Measurements from ENCODE around the gene AHI1. TPM values are rescaled to one million over a fixed set of nuclear protein-coding genes. Genes with fewer than 3 reads are reported as not detected.

The AHI1 gene
- total RNA-seq, 1 experiment from 2014 or later = 14.1 TPM

- no peaks in the 10 kb centered on the region for H3K27me3 ChIP-seq (ENCODE audit: low read length)
- H3K79me2 ChIP-seq (ENCODE audit: low read length) = no peaks in the 10 kb centered on the region
- H3K4me2 ChIP-seq (ENCODE audit: low read depth, low read length, poor library complexity, severe bottlenecking) = no peak overlapping the region
- no peak for DNase-seq
- H3K9me2 ChIP-seq (replicated peaks; ENCODE audit: insufficient read depth, low read length) = no peaks in the 10 kb centered on the region
- no peaks in the 10 kb centered on the region for H4K20me1 ChIP-seq (ENCODE audit: insufficient read depth, low read depth, low read length)
- H2AFZ ChIP-seq (ENCODE audit: low read length) = no peak overlapping the region
- no peaks in the 10 kb centered on the region for H3K9me3 ChIP-seq (ENCODE audit: low read length)
- H3K36me3 ChIP-seq (ENCODE audit: insufficient read depth, low read length) = no peaks in the 10 kb centered on the region
- peaks cover 22% of the 10 kb centered on the region for H3K4me1 ChIP-seq (ENCODE audit: low read length)
- no peak overlapping the region for H3K27ac ChIP-seq (ENCODE audit: low read length)
- no peak overlapping the region for H3K9ac ChIP-seq (ENCODE audit: low read length)
- H3K4me3 ChIP-seq (ENCODE audit: low read length) = no peak overlapping the region
Measured at GRCh38 chr6:135301304-135301703, 196.2 kb downstream of the AHI1 start.

- Histone ChIP-seq H2AFZ (ENCODE audit: low read length) (no peak overlapping the region), H3K9ac (ENCODE audit: low read length) (no peak overlapping the region), H3K4me3 (ENCODE audit: low read length) (no peak overlapping the region), H3K27ac (ENCODE audit: low read length) (no peak overlapping the region), H3K9me3 (ENCODE audit: low read length) (no peaks in the 10 kb centered on the region), H3K36me3 (ENCODE audit: insufficient read depth, low read length) (no peaks in the 10 kb centered on the region), H3K4me2 (ENCODE audit: low read depth, low read length, poor library complexity, severe bottlenecking) (no peak overlapping the region), H3K9me2 (replicated peaks; ENCODE audit: insufficient read depth, low read length) (no peaks in the 10 kb centered on the region), H3K4me1 (ENCODE audit: low read length) (peaks cover 15% of the 10 kb centered on the region), H3K27me3 (ENCODE audit: low read length) (no peaks in the 10 kb centered on the region), H3K79me2 (ENCODE audit: low read length) (no peaks in the 10 kb centered on the region), H4K20me1 (ENCODE audit: insufficient read depth, low read depth, low read length) (no peaks in the 10 kb centered on the region)
- no peak for DNase-seq
Measured at GRCh38 chr6:135300576-135300975, 197.0 kb downstream of the AHI1 start.

- Histone ChIP-seq H3K36me3 (ENCODE audit: insufficient read depth, low read length) (no peaks in the 10 kb centered on the region; the same call in 1 of the 2 replicates), H4K20me1 (ENCODE audit: insufficient read depth, low read depth, low read length) (no peaks in the 10 kb centered on the region), H3K4me3 (ENCODE audit: low read length) (no peak overlapping the region), H3K79me2 (ENCODE audit: low read length) (no peaks in the 10 kb centered on the region), H3K4me1 (ENCODE audit: low read length) (peaks cover 14% of the 10 kb centered on the region), H2AFZ (ENCODE audit: low read length) (0 out of 2 replicates have a peak overlapping the region, but pooled peaks have one; percentile 34), H3K9me3 (ENCODE audit: low read length) (no peaks in the 10 kb centered on the region), H3K27ac (ENCODE audit: low read length) (no peak overlapping the region), H3K9me2 (replicated peaks; ENCODE audit: insufficient read depth, low read length) (no peaks in the 10 kb centered on the region), H3K4me2 (ENCODE audit: low read depth, low read length, poor library complexity, severe bottlenecking) (no peak overlapping the region), H3K9ac (ENCODE audit: low read length) (no peak overlapping the region), H3K27me3 (ENCODE audit: low read length) (no peaks in the 10 kb centered on the region)
- DNase-seq = no peak
Measured at GRCh38 chr6:135299256-135299655, 198.3 kb downstream of the AHI1 start.

GRCh38 chr6:135298455-135298854, 199.1 kb downstream of the AHI1 start:
- Histone ChIP-seq H3K9ac (ENCODE audit: low read length) (no peak overlapping the region), H3K4me1 (ENCODE audit: low read length) (peaks cover 14% of the 10 kb centered on the region), H3K27me3 (ENCODE audit: low read length) (no peaks in the 10 kb centered on the region), H3K27ac (ENCODE audit: low read length) (no peak overlapping the region), H3K4me3 (ENCODE audit: low read length) (no peak overlapping the region), H2AFZ (ENCODE audit: low read length) (no peak overlapping the region), H3K9me3 (ENCODE audit: low read length) (no peaks in the 10 kb centered on the region), H3K79me2 (ENCODE audit: low read length) (no peaks in the 10 kb centered on the region), H3K4me2 (ENCODE audit: low read depth, low read length, poor library complexity, severe bottlenecking) (no peak overlapping the region), H3K9me2 (replicated peaks; ENCODE audit: insufficient read depth, low read length) (no peaks in the 10 kb centered on the region), H4K20me1 (ENCODE audit: insufficient read depth, low read depth, low read length) (no peaks in the 10 kb centered on the region), H3K36me3 (ENCODE audit: insufficient read depth, low read length) (no peaks in the 10 kb centered on the region; the same call in 1 of the 2 replicates)
- no peak for DNase-seq

- no peaks in the 10 kb centered on the region for H3K9me2 ChIP-seq (replicated peaks; ENCODE audit: insufficient read depth, low read length)
- no peak overlapping the region for H3K4me2 ChIP-seq (ENCODE audit: low read depth, low read length, poor library complexity, severe bottlenecking)
- DNase-seq = no peak
- H3K4me3 ChIP-seq (ENCODE audit: low read length) = no peak overlapping the region
- H3K27ac ChIP-seq (ENCODE audit: low read length) = no peak overlapping the region
- H2AFZ ChIP-seq (ENCODE audit: low read length) = peak overlapping the region; percentile 64; the same call in 1 of the 2 replicates
- no peaks in the 10 kb centered on the region for H3K9me3 ChIP-seq (ENCODE audit: low read length)
- no peaks in the 10 kb centered on the region for H3K27me3 ChIP-seq (ENCODE audit: low read length)
- no peak overlapping the region for H3K9ac ChIP-seq (ENCODE audit: low read length)
- no peaks in the 10 kb centered on the region for H4K20me1 ChIP-seq (ENCODE audit: insufficient read depth, low read depth, low read length)
- H3K79me2 ChIP-seq (ENCODE audit: low read length) = no peaks in the 10 kb centered on the region
- peaks cover 14% of the 10 kb centered on the region for H3K4me1 ChIP-seq (ENCODE audit: low read length)
- no peaks in the 10 kb centered on the region; the same call in 1 of the 2 replicates for H3K36me3 ChIP-seq (ENCODE audit: insufficient read depth, low read length)
Measured at GRCh38 chr6:135296715-135297114, 200.8 kb downstream of the AHI1 start.

GRCh38 chr6:135295085-135295484, 202.5 kb downstream of the AHI1 start:
- H3K79me2 ChIP-seq (ENCODE audit: low read length) = no peaks in the 10 kb centered on the region
- no peak overlapping the region for H3K4me3 ChIP-seq (ENCODE audit: low read length)
- H3K4me1 ChIP-seq (ENCODE audit: low read length) = peaks cover 14% of the 10 kb centered on the region
- no peak overlapping the region for H3K4me2 ChIP-seq (ENCODE audit: low read depth, low read length, poor library complexity, severe bottlenecking)
- H3K27ac ChIP-seq (ENCODE audit: low read length) = no peak overlapping the region
- H3K9ac ChIP-seq (ENCODE audit: low read length) = no peak overlapping the region
- H3K9me2 ChIP-seq (replicated peaks; ENCODE audit: insufficient read depth, low read length) = no peaks in the 10 kb centered on the region
- H3K9me3 ChIP-seq (ENCODE audit: low read length) = no peaks in the 10 kb centered on the region
- no peak for DNase-seq
- no peaks in the 10 kb centered on the region for H4K20me1 ChIP-seq (ENCODE audit: insufficient read depth, low read depth, low read length)
- H3K36me3 ChIP-seq (ENCODE audit: insufficient read depth, low read length) = no peaks in the 10 kb centered on the region; the same call in 1 of the 2 replicates
- H3K27me3 ChIP-seq (ENCODE audit: low read length) = no peaks in the 10 kb centered on the region
- H2AFZ ChIP-seq (ENCODE audit: low read length) = no peak overlapping the region

- Histone ChIP-seq H2AFZ (ENCODE audit: low read length) (peak overlapping the region; percentile 19; the same call in 1 of the 2 replicates), H4K20me1 (ENCODE audit: insufficient read depth, low read depth, low read length) (no peaks in the 10 kb centered on the region), H3K9me2 (replicated peaks; ENCODE audit: insufficient read depth, low read length) (no peaks in the 10 kb centered on the region), H3K4me1 (ENCODE audit: low read length) (peaks cover 7% of the 10 kb centered on the region), H3K79me2 (ENCODE audit: low read length) (no peaks in the 10 kb centered on the region), H3K36me3 (ENCODE audit: insufficient read depth, low read length) (no peaks in the 10 kb centered on the region; the same call in 1 of the 2 replicates), H3K9me3 (ENCODE audit: low read length) (no peaks in the 10 kb centered on the region), H3K9ac (ENCODE audit: low read length) (no peak overlapping the region), H3K27ac (ENCODE audit: low read length) (no peak overlapping the region), H3K27me3 (ENCODE audit: low read length) (no peaks in the 10 kb centered on the region), H3K4me2 (ENCODE audit: low read depth, low read length, poor library complexity, severe bottlenecking) (no peak overlapping the region), H3K4me3 (ENCODE audit: low read length) (no peak overlapping the region)
- no peak for DNase-seq
Measured at GRCh38 chr6:135291288-135292076, 206.1 kb downstream of the AHI1 start.

- Histone ChIP-seq H2AFZ (ENCODE audit: low read length) (no peak overlapping the region), H3K27me3 (ENCODE audit: low read length) (no peaks in the 10 kb centered on the region), H3K9me3 (ENCODE audit: low read length) (no peaks in the 10 kb centered on the region), H3K9ac (ENCODE audit: low read length) (no peak overlapping the region), H3K4me1 (ENCODE audit: low read length) (peaks cover 7% of the 10 kb centered on the region), H3K9me2 (replicated peaks; ENCODE audit: insufficient read depth, low read length) (no peaks in the 10 kb centered on the region), H3K27ac (ENCODE audit: low read length) (no peak overlapping the region), H3K4me3 (ENCODE audit: low read length) (no peak overlapping the region), H3K79me2 (ENCODE audit: low read length) (no peaks in the 10 kb centered on the region), H3K4me2 (ENCODE audit: low read depth, low read length, poor library complexity, severe bottlenecking) (no peak overlapping the region), H3K36me3 (ENCODE audit: insufficient read depth, low read length) (no peaks in the 10 kb centered on the region), H4K20me1 (ENCODE audit: insufficient read depth, low read depth, low read length) (no peaks in the 10 kb centered on the region)
- DNase-seq = no peak
Measured at GRCh38 chr6:135289816-135290215, 207.7 kb downstream of the AHI1 start.

All from Karpas-422 (cell line).